Muscle of back (tissue), 11 donors: ENCODE data around the gene VPS37B. TPM values are rescaled to one million over a fixed set of nuclear protein-coding genes. Genes with fewer than 3 reads are reported as not detected.
"Not testable (repeated sequence)": the region's sequence is repeated elsewhere in the genome, so short reads cannot be mapped to it uniquely, and the experiment has no call there.

Experiments
- DNase-seq, 3 donors: peaks; one replicate each; pipeline versions ENCODE4 v3.0.0 to v3.0.0-alpha.2; 2013
- polyA plus RNA-seq, 10 donors: library from polyadenylated mRNA; unstranded; fragments of 120-200 nt; gene quantifications; one replicate each; pipeline ENCODE4 v1.2.1, GENCODE V29; 2013; ENCODE audit not compliant: insufficient read length in 10 of 10

The VPS37B gene
- polyA plus RNA-seq, 10 donors = 17.8 to 26.6 (median 20.7) TPM

GRCh38 chr12:122884860-122885259 is 11.1 kb downstream of the VPS37B start:
- DNase-seq = no peak

DNA sequence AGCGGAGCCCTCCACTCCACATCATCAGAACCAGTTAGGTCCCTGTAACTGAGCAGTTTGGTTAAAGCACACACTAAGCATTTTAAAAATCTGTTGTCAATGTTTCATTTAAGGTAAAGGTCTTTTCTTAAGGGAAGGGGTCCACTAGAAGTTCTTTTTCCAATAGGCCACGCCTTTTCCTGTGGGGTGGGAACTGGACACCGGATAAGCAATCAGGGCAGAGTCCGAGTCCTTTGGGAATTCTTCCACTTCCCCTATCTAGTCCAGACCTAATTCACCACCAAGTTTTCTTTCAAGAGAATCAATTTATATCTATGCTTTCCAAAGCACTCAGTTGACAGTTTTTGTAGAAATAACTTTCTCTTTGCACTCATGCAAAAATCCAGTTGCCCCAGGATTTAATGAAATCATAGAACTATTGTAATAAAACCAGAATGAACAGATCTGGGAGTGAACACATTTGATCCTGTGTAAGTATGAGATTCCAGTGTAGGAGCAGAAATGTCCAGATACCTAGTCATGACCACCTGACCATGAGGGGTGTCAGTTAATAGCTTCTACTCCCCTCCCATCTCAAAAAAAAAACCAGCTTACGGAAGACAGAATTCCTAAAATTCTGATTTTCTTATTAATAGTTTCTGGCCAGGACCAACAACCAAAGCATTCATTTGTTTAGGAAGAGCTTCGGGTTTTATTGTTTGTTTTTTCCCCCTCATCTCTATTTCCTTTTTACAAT is 11.7 kb downstream of the VPS37B start:
- peak in 1 of 3 donors; percentile 9 for DNase-seq

GRCh38 chr12:122882908-122883558 is 12.9 kb downstream of the VPS37B start:
- DNase-seq = no peak

- DNase-seq = peak in 1 of 3 donors; percentile 63
Measured at GRCh38 chr12:122880668-122881067, 15.3 kb downstream of the VPS37B start.

DNA sequence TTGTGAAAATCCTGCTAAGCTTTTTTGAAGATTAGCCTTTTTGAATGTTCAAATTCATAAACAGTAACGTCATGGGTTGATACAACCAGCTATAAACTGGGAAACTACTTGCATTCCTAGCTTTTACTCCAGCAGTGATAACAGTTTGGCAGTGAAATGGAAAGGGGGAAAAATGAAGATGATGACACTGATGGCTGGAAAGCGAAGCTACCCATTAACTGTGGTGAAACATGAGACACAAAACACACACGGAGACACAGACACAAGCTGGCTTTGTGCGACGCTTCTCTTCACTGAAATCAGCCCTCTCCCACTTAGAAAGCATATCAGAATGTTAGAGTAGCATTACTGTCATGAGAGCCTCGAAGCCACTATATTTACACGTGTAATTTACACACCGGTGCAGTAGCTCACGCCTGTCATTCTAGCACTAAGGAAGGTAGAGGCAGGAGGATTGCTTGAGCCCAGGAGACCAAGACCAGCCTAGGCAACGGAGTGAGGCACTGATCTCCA is 15.7 kb downstream of the VPS37B start:
- no peak for DNase-seq

DNA sequence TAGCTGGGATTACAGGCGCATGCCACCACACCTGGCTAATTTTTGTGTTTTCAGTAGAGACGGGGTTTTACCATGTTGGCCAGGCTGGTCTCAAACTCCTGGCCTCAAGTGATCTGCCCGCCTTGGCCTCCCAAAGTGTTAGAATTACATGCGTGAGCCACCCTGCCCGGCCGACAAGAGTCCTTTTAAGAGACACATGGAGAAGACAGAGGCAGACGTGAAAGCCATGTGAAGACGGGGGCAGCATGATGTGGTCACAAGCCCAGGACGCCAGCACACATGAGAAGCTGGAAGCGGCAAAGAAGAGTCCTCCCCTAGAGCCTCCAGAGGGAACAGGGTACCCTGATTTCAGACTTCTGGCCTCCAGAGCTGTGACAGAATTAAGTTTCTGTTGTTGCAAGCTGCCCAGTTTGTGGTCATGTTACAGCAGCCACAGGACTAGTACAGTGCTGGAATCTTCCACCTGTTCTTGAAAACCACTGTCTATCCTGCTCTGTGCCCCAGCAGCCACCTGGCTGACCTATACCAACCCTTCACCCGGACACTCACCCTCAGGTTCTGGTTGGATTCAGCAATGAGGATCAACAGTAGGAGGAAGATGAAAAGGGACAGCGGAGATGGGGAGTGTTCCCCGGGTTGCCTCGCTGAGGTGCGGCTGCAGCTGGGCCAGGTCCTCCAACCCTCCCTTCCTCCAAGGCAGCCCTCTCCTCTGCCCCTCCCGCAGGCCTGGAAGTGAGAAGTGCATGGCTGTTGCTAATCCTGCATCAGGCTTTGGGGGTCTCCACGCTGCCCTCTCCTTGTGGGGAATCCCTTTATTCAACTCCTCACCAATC is 16.9 kb downstream of the VPS37B start:
- no peak for DNase-seq

DNA sequence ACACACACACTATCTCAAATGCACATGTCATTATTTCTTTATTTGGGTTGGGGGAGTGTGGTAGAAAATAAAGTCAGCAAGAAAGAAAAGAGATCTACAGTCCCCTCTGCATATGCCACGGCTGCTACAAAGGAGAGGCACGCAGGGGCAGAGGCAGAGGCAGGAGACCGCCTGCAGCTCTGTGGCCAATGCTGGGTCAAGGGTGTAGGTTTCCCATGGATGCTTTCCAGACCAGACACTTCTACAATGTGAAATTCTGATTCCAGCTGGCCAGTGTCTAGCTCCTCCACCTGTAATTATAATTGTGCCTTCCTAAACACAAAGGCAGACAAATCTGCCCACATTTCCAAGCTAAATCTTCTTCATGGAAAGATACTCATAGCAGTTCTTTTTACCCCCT is 19.2 kb downstream of the VPS37B start:
- DNase-seq = no peak

DNA sequence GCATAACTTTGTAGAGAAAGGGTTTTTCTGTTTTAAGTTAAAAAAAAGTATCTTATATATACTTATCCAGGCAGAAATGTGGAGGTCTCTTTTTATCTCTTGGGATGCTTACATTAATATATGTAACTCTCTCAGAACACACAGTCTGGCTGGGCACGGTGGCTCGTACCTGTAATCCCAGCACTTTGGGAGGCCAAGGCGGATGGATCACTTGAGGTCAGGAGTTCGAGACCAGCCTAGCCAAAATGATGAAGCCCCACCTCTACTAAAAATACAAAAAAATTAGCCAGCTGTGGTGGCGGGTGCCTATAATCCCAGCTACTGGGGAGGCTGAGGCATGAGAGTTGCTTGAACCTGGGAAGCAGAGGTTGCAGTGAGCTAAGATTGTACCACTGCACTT is 19.6 kb downstream of the VPS37B start:
- not testable (repeated sequence) for DNase-seq

- DNase-seq = peak in 1 of 3 donors; percentile 6
Measured at GRCh38 chr12:122875590-122876220, 20.2 kb downstream of the VPS37B start.

GRCh38 chr12:122874081-122874480 is 21.8 kb downstream of the VPS37B start:
- DNase-seq = no peak

DNA sequence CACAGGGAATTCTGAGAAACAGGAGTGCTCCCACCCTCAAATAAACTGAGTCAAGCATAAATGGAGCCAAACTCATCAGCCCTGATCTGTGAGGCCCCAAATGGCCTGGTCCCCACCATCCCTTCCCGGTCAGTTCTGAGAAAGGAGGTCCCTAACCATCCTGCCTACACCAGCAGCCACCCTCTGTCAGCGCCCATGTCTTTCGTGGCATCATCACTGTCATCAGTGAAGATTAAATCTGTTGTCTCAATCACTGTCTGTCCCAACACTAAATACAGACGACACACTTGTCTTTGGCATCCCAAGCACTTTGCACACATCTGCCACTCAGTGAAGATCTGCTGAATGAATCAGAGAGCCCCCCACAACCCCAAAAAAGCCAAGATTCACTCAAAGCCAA is 22.4 kb downstream of the VPS37B start:
- no peak for DNase-seq

GRCh38 chr12:122872815-122873361 is 23.0 kb downstream of the VPS37B start:
- no peak for DNase-seq

GRCh38 chr12:122871851-122872780 is 23.8 kb downstream of the VPS37B start:
- peak; percentile 69 to 86 (median 83) for DNase-seq

DNA sequence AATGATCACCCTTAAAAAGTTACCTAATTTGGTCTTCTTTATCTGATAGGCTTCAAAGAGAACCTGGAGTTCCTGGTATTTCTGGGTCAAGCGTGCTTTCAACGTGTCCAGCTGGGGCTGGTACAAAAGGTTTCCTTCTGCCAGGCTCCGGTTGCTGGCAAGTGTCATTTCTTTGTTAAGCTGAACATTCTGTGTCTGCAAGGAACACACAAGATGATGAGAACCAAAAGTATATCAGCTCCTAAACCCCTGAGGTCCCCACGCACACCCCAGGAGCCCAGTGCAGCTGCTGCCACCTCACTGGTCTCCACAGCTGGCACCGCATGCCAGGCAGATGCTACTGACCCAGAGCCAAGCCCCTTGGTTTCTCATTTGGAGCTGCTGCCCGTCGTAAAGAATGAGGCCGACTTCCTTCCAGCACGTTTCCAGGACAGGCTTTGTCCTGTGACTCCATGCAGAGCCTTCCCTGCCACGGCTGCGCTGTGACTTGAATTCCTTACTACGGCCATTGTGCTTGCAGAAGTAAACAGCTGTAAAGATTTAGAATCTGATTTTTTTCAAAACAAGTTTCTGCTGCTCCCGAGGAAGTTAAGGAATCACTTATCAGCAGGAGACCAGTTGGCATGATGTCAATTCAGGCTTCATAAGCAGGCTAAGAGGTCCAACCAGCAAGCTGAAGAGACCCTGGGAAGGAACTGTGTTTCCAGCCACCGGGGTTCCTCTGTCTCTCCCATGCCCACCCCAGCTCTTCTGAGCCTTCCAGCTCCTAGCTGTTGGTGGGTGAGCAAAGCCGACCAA is 24.9 kb downstream of the VPS37B start:
- DNase-seq = peak in 1 of 3 donors; percentile 72

GRCh38 chr12:122870163-122870842 is 25.6 kb downstream of the VPS37B start:
- DNase-seq = no peak

GRCh38 chr12:122869207-122869973 is 26.5 kb downstream of the VPS37B start:
- no peak for DNase-seq

- no peak for DNase-seq
Measured at GRCh38 chr12:122868471-122869177, 27.3 kb downstream of the VPS37B start.
